A549 treated with dexamethasone at 1 μM for 4 hours (cell line): ENCODE measurements around the gene TICAM2. TPM values are rescaled to one million over a fixed set of nuclear protein-coding genes. Genes with fewer than 3 reads are reported as not detected.

Source experiments
- total RNA-seq: library from RNA; stranded (reverse); fragments of 200-300 nt; extraction: Qiagen RNA extraction; gene quantifications from 5 replicates; pipeline ENCODE4 v1.2.3, GENCODE V29; 2022

The TICAM2 gene
- total RNA-seq = 0.87 to 1.5 TPM (median 1.1 TPM) in 5 replicates

GRCh38 chr5:115601701-115602590 lies at the start of gene TICAM2:
TICAM2 (minus strand) TSS chr5:115602479; CDS start chr5:115581256, 21,223 bp downstream.

GRCh38 chr5:115625579-115626444 lies 23.5 kb upstream of the TICAM2 start, which contains the start of gene TMED7:
TMED7 (minus strand) TSS chr5:115626036; CDS start chr5:115625792, 244 bp downstream.

GRCh38 chr5:115544436-115545350 lies 57.6 kb downstream of the TICAM2 start, which contains the start of gene FEM1C:
FEM1C (minus strand) TSS chr5:115544775; CDS start chr5:115543493, 1,282 bp downstream.

Other genes starting within 250 kb of the TICAM2 start
- gene FEM1C, start 57.7 kb downstream of the TICAM2 start, total RNA-seq = 6.8 to 8.7 TPM (median 7.7 TPM) in 5 replicates
- 44.8 to 61.5 TPM (median 55.6 TPM) in 5 replicates for gene TMED7, start 23.6 kb upstream of the TICAM2 start, total RNA-seq
- not detected in 5 replicates for gene CDO1, start 214.2 kb upstream of the TICAM2 start, total RNA-seq
- gene ATG12, start 239.1 kb upstream of the TICAM2 start, total RNA-seq = 36.9 to 45.7 TPM (median 41.1 TPM) in 5 replicates
- 71.4 to 90.5 TPM (median 85.2 TPM) in 5 replicates for gene AP3S1, start 239.5 kb upstream of the TICAM2 start, total RNA-seq